ENCODE data around the gene MAST3.

MAST3 gene

GRCh38 chr19:18131841-18132596 is 34.4 kb downstream of the MAST3 start:
- Mint-ChIP-seq H3K9me3 (no peaks in the 10 kb centered on the region), H3K4me1 (peaks cover 13% of the 10 kb centered on the region), H3K4me3 (no peak overlapping the region), H3K27ac (no peak overlapping the region), H3K36me3 (peaks cover 100% of the 10 kb centered on the region)
- DNase-seq (ENCODE audit: low spot score in 2 of 2) = no peak
- ATAC-seq = no peak

DNA sequence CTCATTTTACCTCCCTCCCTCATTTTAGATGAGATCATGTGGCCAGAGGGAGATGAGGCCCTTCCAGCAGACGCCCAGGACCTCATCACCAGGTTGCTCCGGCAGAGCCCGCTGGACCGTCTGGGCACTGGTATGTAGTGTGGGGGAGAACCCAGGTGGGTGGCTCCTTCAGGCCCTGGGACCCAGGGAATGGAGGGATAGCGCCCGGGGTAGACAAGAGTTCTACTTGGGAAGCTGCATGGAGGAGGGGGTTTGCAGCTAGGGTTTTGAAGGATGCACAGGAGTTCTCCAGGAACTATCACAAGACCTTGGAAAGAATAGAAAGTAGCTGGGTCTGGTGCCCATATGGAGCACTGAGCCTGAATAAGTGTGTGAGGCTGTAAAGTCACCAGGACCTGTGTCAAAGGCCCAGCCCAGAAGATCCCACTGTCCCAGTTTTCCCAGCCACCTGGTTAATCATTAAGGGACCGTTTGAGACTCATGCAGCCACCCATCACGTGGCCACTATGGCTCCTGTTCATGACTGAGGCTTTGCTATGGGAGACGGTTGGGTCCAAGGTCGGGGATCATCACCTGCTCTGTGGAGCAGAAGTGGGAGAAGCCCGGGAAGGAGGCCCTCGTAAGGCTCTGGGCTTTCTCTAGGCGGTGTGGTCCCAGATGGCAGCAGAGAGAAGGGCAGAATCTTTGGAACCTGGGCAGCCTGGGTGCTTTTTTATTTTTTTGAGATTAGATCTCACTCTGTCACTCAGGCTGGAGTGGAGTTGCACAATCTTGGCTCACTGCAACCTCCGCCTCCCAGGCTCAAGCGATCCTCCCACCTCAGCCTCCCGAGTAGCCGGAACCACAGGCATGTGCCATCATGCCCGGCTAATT is 38.4 kb downstream of the MAST3 start:
- H3K4me3 Mint-ChIP-seq = no peak overlapping the region
- peak overlapping the region; percentile 82 for H3K27ac Mint-ChIP-seq
- DNase-seq (ENCODE audit: low spot score in 2 of 2) (no peak), ATAC-seq (no peak)
- H3K4me1 Mint-ChIP-seq = no peaks in the 10 kb centered on the region
- peaks cover 98% of the 10 kb centered on the region for H3K36me3 Mint-ChIP-seq
- H3K9me3 Mint-ChIP-seq = no peaks in the 10 kb centered on the region

DNA sequence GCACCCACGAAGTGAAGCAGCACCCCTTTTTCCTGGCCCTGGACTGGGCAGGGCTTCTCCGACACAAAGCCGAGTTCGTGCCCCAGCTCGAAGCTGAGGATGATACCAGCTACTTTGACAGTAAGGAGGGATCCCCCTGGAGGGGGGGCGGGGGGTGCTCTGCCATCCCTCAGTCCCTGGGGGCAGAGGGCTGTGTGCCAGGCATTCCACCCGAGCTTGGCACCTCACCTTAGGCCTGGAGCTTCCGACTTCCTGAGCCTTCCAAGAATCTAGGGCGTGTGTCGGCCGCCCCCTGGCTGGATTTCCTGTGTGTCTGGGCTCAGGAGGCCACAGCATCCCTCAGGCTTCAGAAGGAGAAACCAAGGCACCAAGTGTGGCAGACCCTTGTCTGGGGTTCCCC is 39.7 kb downstream of the MAST3 start:
- Mint-ChIP-seq H3K9me3 (no peaks in the 10 kb centered on the region), H3K4me3 (no peak overlapping the region), H3K4me1 (no peaks in the 10 kb centered on the region), H3K36me3 (peaks cover 98% of the 10 kb centered on the region), H3K27ac (no peak overlapping the region)
- DNase-seq (ENCODE audit: low spot score in 2 of 2) = no peak
- no peak for ATAC-seq

DNA sequence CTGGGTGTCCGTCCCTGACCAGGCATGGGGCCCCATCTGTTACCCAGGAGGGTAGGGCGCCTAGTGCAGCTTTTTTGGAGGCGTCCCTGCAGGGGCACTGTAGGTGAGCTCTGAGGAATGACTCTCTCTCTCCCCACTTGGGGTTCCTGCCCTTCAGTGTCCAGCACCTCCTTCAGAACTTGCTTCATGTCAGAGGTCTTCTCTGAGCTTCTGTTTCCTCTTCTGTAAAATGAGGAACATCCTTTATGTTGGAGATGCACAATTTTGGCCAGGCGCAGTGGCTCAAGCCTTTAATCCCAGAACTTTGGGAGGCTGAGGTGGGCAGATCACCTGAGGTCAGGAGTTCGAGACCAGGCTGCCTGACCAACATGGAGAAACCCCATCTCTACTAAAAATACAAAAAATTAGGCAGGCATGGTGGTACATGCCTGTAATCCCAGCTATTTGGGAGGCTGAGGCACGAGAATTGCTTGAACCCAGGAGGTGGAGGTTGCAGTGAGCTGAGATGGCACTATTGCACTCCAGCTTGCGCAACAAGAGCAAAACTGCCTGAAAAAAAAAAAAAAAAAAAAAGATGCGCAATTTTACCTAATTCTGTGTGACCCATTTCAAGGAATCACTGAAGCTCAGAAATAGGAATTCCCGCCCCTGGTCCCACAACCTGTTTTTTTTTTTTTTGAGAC is 40.2 kb downstream of the MAST3 start:
- H3K36me3 Mint-ChIP-seq = peaks cover 98% of the 10 kb centered on the region
- H3K4me3 Mint-ChIP-seq = no peak overlapping the region

DNA sequence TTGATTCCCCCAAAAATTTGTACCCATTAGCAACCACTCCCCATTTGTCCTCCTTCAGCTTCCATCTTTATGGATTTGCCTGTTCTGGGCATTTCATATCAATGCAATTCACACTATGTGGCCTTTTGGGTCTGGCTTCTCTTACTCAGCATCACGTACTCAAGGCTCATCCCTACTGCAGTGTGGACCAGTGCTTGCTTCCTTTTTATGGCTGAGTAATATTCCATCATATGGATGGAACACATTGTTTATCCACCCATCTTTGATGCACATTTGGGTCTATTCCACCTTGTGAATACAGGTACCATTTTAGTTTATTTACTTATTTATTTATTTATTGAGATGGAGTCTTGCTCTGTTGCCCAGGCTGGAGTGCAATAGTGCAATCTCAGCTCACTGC is 42.9 kb downstream of the MAST3 start:
- no peaks in the 10 kb centered on the region for H3K4me1 Mint-ChIP-seq
- H3K36me3 Mint-ChIP-seq = peaks cover 98% of the 10 kb centered on the region
- ATAC-seq = no peak
- no peak overlapping the region for H3K27ac Mint-ChIP-seq
- no peak overlapping the region for H3K4me3 Mint-ChIP-seq
- no peaks in the 10 kb centered on the region for H3K9me3 Mint-ChIP-seq
- DNase-seq (ENCODE audit: low spot score in 2 of 2) = no peak

More for the DNA sequence above, 40.2 kb downstream of the MAST3 start:
- Mint-ChIP-seq H3K4me1 (no peaks in the 10 kb centered on the region), H3K9me3 (no peaks in the 10 kb centered on the region), H3K27ac (no peak overlapping the region)
- ATAC-seq (no peak), DNase-seq (ENCODE audit: low spot score in 2 of 2) (no peak)

DNA sequence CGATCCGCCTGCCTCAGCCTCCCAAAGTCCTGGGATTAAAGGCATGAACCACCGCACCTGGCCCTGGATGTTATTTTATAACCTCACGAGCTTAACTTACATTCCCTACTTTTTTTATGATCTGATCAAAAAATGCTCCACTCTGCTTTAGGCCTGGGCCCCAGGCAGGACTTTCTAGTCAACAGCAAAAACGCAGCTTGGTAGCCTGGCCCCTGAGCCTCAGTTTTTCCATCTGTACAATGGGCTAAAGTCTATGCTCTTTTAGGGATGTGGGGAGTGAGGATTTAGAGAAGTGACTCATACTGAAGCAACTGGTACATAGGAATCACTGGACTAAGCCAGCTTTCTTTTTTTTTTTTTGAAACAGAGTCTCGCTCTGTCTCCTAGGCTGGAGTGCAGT is 43.5 kb downstream of the MAST3 start:
- Mint-ChIP-seq H3K4me3 (no peak overlapping the region), H3K9me3 (no peaks in the 10 kb centered on the region), H3K4me1 (no peaks in the 10 kb centered on the region), H3K27ac (no peak overlapping the region), H3K36me3 (peaks cover 98% of the 10 kb centered on the region)
- DNase-seq (ENCODE audit: low spot score in 2 of 2) (no peak), ATAC-seq (no peak)

- DNase-seq (ENCODE audit: low spot score in 2 of 2) (no peak), ATAC-seq (no peak)
- Mint-ChIP-seq H3K4me1 (peaks cover 13% of the 10 kb centered on the region), H3K36me3 (peaks cover 100% of the 10 kb centered on the region), H3K27ac (peak overlapping the region; percentile 37), H3K4me3 (no peak overlapping the region), H3K9me3 (no peaks in the 10 kb centered on the region)
These were observed 46.3 kb downstream of the MAST3 start for GRCh38 chr19:18143902-18144301.

- Mint-ChIP-seq H3K36me3 (peaks cover 96% of the 10 kb centered on the region), H3K27ac (peak overlapping the region; percentile 37), H3K4me3 (no peak overlapping the region), H3K9me3 (no peaks in the 10 kb centered on the region), H3K4me1 (peaks cover 13% of the 10 kb centered on the region)
- no peak for DNase-seq (ENCODE audit: low spot score in 2 of 2)
- ATAC-seq = no peak
These were observed 46.8 kb downstream of the MAST3 start for GRCh38 chr19:18144361-18144760.

GRCh38 chr19:18144906-18145305 is 47.3 kb downstream of the MAST3 start:
- no peak for ATAC-seq
- peaks cover 91% of the 10 kb centered on the region for H3K36me3 Mint-ChIP-seq
- no peak overlapping the region for H3K27ac Mint-ChIP-seq
- no peaks in the 10 kb centered on the region for H3K9me3 Mint-ChIP-seq
- H3K4me3 Mint-ChIP-seq = no peak overlapping the region
- peaks cover 13% of the 10 kb centered on the region for H3K4me1 Mint-ChIP-seq
- no peak for DNase-seq (ENCODE audit: low spot score in 2 of 2)

DNA sequence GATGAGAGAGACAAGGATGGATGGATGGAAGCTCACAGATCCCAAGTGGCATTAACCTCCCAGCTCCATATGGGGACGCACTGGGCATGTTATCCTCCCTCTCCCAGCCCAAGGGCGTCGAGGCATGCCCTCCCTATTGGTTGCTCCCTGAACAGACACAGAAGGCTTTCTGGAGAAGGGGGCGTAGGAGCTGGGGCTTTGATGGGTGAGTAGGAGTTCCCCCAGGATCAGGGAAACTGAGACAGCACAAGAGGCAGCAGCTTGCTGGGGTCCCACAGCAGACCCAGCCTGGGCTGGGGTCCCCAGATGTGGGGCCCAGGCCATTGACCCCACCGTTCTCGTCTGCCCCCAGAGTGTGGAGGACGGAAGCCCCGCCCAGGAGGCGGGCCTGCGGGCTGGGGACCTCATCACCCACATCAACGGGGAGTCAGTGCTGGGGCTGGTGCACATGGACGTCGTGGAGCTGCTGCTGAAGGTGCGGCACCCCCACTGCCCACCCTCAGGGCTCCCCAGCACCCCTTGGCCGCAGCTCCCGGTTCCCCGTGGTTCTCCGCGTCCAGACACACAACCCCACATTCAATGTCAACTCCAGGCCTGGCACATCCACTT is 47.9 kb downstream of the MAST3 start:
- Mint-ChIP-seq H3K9me3 (no peaks in the 10 kb centered on the region), H3K27ac (peak overlapping the region; percentile 82), H3K36me3 (peaks cover 85% of the 10 kb centered on the region), H3K4me3 (no peak overlapping the region), H3K4me1 (peaks cover 13% of the 10 kb centered on the region)
- DNase-seq (ENCODE audit: low spot score in 2 of 2) (no peak), ATAC-seq (no peak)

DNA sequence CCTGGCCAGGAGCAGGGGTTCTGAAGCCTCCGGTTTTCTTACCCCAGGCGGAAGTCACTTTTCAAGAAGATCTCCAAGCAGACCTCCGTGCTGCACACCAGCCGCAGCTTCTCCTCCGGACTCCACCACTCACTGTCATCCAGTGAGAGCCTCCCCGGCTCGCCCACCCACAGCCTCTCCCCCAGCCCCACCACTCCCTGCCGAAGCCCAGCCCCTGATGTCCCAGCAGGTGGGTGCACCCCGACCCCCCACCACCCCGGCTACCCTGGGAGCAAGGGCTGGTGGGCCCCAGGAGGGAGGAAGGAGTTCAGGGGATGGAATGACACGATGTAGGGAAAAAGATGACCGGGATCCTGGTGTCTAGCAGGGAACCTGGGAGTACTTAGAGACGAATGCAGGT is 49.8 kb downstream of the MAST3 start:
- Mint-ChIP-seq H3K36me3 (peaks cover 75% of the 10 kb centered on the region), H3K9me3 (no peaks in the 10 kb centered on the region), H3K4me3 (no peak overlapping the region), H3K27ac (no peak overlapping the region), H3K4me1 (peaks cover 25% of the 10 kb centered on the region)
- DNase-seq (ENCODE audit: low spot score in 2 of 2) (no peak), ATAC-seq (no peak)

GRCh38 chr19:18149596-18149975 is 52.0 kb downstream of the MAST3 start:
- Mint-ChIP-seq H3K27ac (no peak overlapping the region), H3K4me1 (peaks cover 35% of the 10 kb centered on the region), H3K36me3 (peaks cover 65% of the 10 kb centered on the region), H3K4me3 (no peak overlapping the region), H3K9me3 (no peaks in the 10 kb centered on the region)
- no peak for DNase-seq (ENCODE audit: low spot score in 2 of 2)
- ATAC-seq = no peak

- Mint-ChIP-seq H3K36me3 (peaks cover 54% of the 10 kb centered on the region), H3K27ac (peak overlapping the region; percentile 98), H3K4me1 (peaks cover 42% of the 10 kb centered on the region), H3K4me3 (peak overlapping the region; percentile 87), H3K9me3 (no peaks in the 10 kb centered on the region)
- DNase-seq (ENCODE audit: low spot score in 2 of 2) = no peak
- ATAC-seq = no peak
These were observed 53.4 kb downstream of the MAST3 start for GRCh38 chr19:18150776-18151624.

- peak; percentile 82 for ATAC-seq
- Mint-ChIP-seq H3K9me3 (no peaks in the 10 kb centered on the region), H3K4me3 (peak overlapping the region; percentile 87), H3K4me1 (peaks cover 34% of the 10 kb centered on the region), H3K36me3 (peaks cover 44% of the 10 kb centered on the region), H3K27ac (peak overlapping the region; percentile 98)
- DNase-seq (ENCODE audit: low spot score in 2 of 2) = peak; percentile 97 to 99
These were observed 54.9 kb downstream of the MAST3 start for GRCh38 chr19:18152442-18152816.
